Transverse colon (tissue), 3 donors: ENCODE data around the gene PRKAR1B.

Source experiments
- EP300 ChIP-seq: sonication (generic); formaldehyde crosslinking; IDR thresholded peaks from one replicate; pipeline ENCODE4 v1.6.1; 2017; ENCODE audit warnings: antibody characterized with exemption, low read depth
- POLR2A ChIP-seq: fragments of 450-650 bp; IDR thresholded peaks from one replicate; pipeline ENCODE4 v1.6.1; 2016; ENCODE audit warnings: antibody characterized with exemption, mild to moderate bottlenecking, moderate library complexity
- TF ChIP-seq, protein P1 (sequence below), 5 experiments: fragments of 200-600 bp in 3 of 5; fragments of 450-650 bp in 2 of 5; sonication (generic) in 3 of 5; IDR thresholded peaks; 1 replicate in 2 of 5; 2 replicates in 3 of 5; pipeline ENCODE4 v1.5.1; 2016 to 2017; ENCODE audit warnings: antibody characterized with exemption in 5 of 5, inconsistent platforms in 3 of 5, mild to moderate bottlenecking in 2 of 5, moderate library complexity in 1 of 5

DNA sequence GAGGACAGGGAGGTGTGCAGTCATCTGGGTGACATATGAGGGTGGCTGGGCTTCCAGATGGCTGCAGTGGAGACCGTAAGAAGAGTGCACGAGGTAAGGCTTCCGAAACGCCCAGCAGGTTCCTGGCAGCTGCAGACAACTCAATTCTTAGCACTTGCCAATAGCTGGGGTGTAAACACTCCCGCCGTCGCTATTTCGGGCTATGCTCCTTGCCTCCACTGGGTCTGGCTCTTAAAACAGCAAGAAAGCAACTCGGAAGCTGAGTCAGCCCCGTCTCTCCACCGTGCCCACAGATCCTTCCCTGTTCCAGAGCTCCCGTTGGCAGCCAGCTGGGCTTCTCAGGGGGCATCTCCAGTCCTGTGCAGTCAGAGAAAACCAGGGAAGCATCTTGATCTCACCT, 201.3 kb downstream of the PRKAR1B start:
- TF ChIP-seq, protein P1, sequence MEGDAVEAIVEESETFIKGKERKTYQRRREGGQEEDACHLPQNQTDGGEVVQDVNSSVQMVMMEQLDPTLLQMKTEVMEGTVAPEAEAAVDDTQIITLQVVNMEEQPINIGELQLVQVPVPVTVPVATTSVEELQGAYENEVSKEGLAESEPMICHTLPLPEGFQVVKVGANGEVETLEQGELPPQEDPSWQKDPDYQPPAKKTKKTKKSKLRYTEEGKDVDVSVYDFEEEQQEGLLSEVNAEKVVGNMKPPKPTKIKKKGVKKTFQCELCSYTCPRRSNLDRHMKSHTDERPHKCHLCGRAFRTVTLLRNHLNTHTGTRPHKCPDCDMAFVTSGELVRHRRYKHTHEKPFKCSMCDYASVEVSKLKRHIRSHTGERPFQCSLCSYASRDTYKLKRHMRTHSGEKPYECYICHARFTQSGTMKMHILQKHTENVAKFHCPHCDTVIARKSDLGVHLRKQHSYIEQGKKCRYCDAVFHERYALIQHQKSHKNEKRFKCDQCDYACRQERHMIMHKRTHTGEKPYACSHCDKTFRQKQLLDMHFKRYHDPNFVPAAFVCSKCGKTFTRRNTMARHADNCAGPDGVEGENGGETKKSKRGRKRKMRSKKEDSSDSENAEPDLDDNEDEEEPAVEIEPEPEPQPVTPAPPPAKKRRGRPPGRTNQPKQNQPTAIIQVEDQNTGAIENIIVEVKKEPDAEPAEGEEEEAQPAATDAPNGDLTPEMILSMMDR (IDR thresholded peaks at IDR 0.05), result no peak
- TF ChIP-seq POLR2A, result no peak
- no peak for TF ChIP-seq EP300
